ENCODE results near the gene SERPINA6. TPM values are rescaled to one million over a fixed set of nuclear protein-coding genes. Genes with fewer than 3 reads are reported as not detected.
"Not testable (repeated sequence)": the region's sequence is repeated elsewhere in the genome, so short reads cannot be mapped to it uniquely, and the experiment has no call there.

The SERPINA6 gene
- total RNA-seq, 1 experiment from 2014 or later: not detected

DNA sequence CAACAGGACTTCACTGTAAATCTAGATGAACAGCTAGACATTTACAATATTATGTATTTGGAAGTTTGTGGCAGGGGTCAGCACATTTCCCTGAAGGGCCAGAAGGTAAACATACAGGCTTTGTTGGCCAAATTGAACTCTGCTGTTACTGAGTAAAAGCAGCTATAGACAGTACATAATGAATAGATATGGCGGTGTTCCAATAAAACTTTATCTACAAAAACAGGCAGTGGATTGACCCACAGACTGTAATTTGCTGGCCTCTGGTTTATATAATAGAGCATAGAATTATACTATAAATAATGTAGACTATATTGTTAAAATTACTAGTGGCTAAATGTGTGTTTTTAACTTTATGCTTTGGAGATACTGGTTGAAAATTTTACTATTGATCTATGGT, 55.8 kb downstream of the SERPINA6 start:
- H3K27ac ChIP-seq: no peak overlapping the region
- ChIA-PET CTCF (no interaction called here), POLR2A (ENCODE audit: unreplicated experiment) (no interaction called here)
- H2AFZ ChIP-seq: no peak overlapping the region
- no peaks in the 10 kb centered on the region for H3K27me3 ChIP-seq (ENCODE audit: insufficient read depth, low read depth)
- H3K4me2 ChIP-seq: no peak overlapping the region
- TF ChIP-seq EZH2 (IDR thresholded peaks at IDR 0.05; ENCODE audit: low read depth): no peak
- TF ChIP-seq, protein P1, sequence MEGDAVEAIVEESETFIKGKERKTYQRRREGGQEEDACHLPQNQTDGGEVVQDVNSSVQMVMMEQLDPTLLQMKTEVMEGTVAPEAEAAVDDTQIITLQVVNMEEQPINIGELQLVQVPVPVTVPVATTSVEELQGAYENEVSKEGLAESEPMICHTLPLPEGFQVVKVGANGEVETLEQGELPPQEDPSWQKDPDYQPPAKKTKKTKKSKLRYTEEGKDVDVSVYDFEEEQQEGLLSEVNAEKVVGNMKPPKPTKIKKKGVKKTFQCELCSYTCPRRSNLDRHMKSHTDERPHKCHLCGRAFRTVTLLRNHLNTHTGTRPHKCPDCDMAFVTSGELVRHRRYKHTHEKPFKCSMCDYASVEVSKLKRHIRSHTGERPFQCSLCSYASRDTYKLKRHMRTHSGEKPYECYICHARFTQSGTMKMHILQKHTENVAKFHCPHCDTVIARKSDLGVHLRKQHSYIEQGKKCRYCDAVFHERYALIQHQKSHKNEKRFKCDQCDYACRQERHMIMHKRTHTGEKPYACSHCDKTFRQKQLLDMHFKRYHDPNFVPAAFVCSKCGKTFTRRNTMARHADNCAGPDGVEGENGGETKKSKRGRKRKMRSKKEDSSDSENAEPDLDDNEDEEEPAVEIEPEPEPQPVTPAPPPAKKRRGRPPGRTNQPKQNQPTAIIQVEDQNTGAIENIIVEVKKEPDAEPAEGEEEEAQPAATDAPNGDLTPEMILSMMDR (conservative IDR thresholded peaks at IDR 0.05): no peak
- H3K79me2 ChIP-seq (ENCODE audit: low read depth): no peaks in the 10 kb centered on the region
- H3K9me2 ChIP-seq (ENCODE audit: insufficient read depth): no peaks in the 10 kb centered on the region
- H3F3A ChIP-seq (ENCODE audit: insufficient read depth, low read depth): no peaks in the 10 kb centered on the region
- no peak for DNase-seq
- H4K20me1 ChIP-seq (ENCODE audit: insufficient read depth): no peaks in the 10 kb centered on the region
- no peaks in the 10 kb centered on the region for H3K36me3 ChIP-seq (ENCODE audit: low read depth)
- BruUV-seq (replicated peaks): no TSS peak
- H3K9me3 ChIP-seq (ENCODE audit: insufficient read depth, low read depth): no peaks in the 10 kb centered on the region
- H3K4me3 ChIP-seq: no peak overlapping the region
- H3K4me1 ChIP-seq (replicated peaks; ENCODE audit: insufficient read depth): no peaks in the 10 kb centered on the region
- intact Hi-C loops (cut with micrococcal nuclease; ENCODE audit: unreplicated experiment): no loop called here

GRCh38 chr14:94264195-94264594, 58.9 kb downstream of the SERPINA6 start:
- H3K4me2 ChIP-seq; H3K9me2 ChIP-seq (ENCODE audit: insufficient read depth); H3K4me3 ChIP-seq; H2AFZ ChIP-seq; H3K27me3 ChIP-seq (ENCODE audit: insufficient read depth, low read depth); DNase-seq; H4K20me1 ChIP-seq (ENCODE audit: insufficient read depth); POLR2A ChIA-PET (ENCODE audit: unreplicated experiment); H3K79me2 ChIP-seq (ENCODE audit: low read depth); H3K27ac ChIP-seq; BruUV-seq (replicated peaks); H3K9me3 ChIP-seq (ENCODE audit: insufficient read depth, low read depth); intact Hi-C loops (cut with micrococcal nuclease; ENCODE audit: unreplicated experiment); CTCF ChIA-PET; H3F3A ChIP-seq (ENCODE audit: insufficient read depth, low read depth); H3K4me1 ChIP-seq (replicated peaks; ENCODE audit: insufficient read depth); H3K36me3 ChIP-seq (ENCODE audit: low read depth): not testable (repeated sequence)

Other genes with a start within 250 kb of the SERPINA6 start
- gene DDX24, start 242.1 kb downstream of the SERPINA6 start, total RNA-seq (2021): 25.6 and 40.4 TPM in 2 replicates
- gene IFI27L1, start 242.0 kb downstream of the SERPINA6 start, total RNA-seq (2021): 9.7 and 13.2 TPM in 2 replicates
- 0.83 and 1.1 TPM in 2 replicates for gene IFI27, start 212.6 kb downstream of the SERPINA6 start, total RNA-seq (2021)
- gene IFI27L2, start 193.7 kb downstream of the SERPINA6 start, total RNA-seq (2021): 5.4 and 5.6 TPM in 2 replicates
- not detected in 2 replicates for gene PPP4R4, start 149.0 kb downstream of the SERPINA6 start, total RNA-seq (2021)
- gene SERPINA10, start 30.1 kb downstream of the SERPINA6 start, total RNA-seq (2021): not detected in 2 replicates
- gene SERPINA2, start 43.4 kb upstream of the SERPINA6 start, total RNA-seq (2021): not detected in 2 replicates
- gene SERPINA1, start 65.3 kb upstream of the SERPINA6 start, total RNA-seq (2021): not detected in 2 replicates
- gene SERPINA11, start 129.5 kb upstream of the SERPINA6 start, total RNA-seq (2021): not detected in 2 replicates
- not detected in 2 replicates for gene SERPINA9, start 152.9 kb upstream of the SERPINA6 start, total RNA-seq (2021)
- gene SERPINA12, start 186.1 kb upstream of the SERPINA6 start, total RNA-seq (2021): not detected in 2 replicates
- not detected in 2 replicates for gene SERPINA4, start 238.1 kb upstream of the SERPINA6 start, total RNA-seq (2021)

Data from PC-9 (cell line).